K562 (cell line): ENCODE data around the gene ALG9. TPM values are rescaled to one million over a fixed set of nuclear protein-coding genes. Genes with fewer than 3 reads are reported as not detected.

Source experiments
- BDP1 ChIP-seq: IDR thresholded peaks from 3 replicates; pipeline ENCODE4 v1.6.1; 2011; ENCODE audit not compliant: insufficient read length, insufficient read depth
- MGA ChIP-seq: fragments of 450-650 bp; IDR thresholded peaks from 2 replicates; pipeline ENCODE4 v1.6.1; 2016; ENCODE audit warnings: mild to moderate bottlenecking, moderate library complexity
- REST ChIP-seq, 2 experiments: fragments of 450-650 bp; formaldehyde crosslinking in 1 of 2; IDR thresholded peaks; 2 replicates each; pipeline versions ENCODE4 v1.4.0 to v1.6.1; 2014 to 2020; ENCODE audit warnings: mild to moderate bottlenecking in 2 of 2, borderline replicate concordance in 1 of 2, low read depth in 1 of 2
- polyA plus RNA-seq, 8 experiments: library from polyadenylated mRNA; depleted of rRNA in 4 of 8; stranded (reverse) in 5 of 8; unstranded in 3 of 8; fragments of >200 nt; fragmentation: Nextera tagmentation in 2 of 8; fragmentation: Illumina TruSeq in 1 of 8; extraction: Ambion mirVana in 2 of 8; extraction: Trizol in 1 of 8; gene quantifications; 2 replicates each; pipeline versions ENCODE4 v1.2.1 to v1.2.3, GENCODE V29; 2011 to 2014; ENCODE audit warnings: inconsistent platforms in 1 of 8, missing spikeins in 1 of 8
- total RNA-seq, 7 experiments: library from RNA; depleted of rRNA in 6 of 7; stranded (reverse); fragments of >200 nt in 6 of 7; fragmentation: Illumina TruSeq in 2 of 7; extraction: Trizol in 2 of 7; gene quantifications; 2 replicates each; pipeline versions ENCODE4 v1.2.1 to v1.2.3, GENCODE V29; 2011 to 2021; ENCODE audit warnings: low replicate concordance in 1 of 7
- TF ChIP-seq, protein P1 (sequence below): sonication (generic); formaldehyde crosslinking; IDR thresholded peaks from 2 replicates; pipeline ENCODE4 v1.8.1; 2023; ENCODE audit warnings: mild to moderate bottlenecking, missing genetic modification reagents, moderate library complexity

The ALG9 gene
- total and polyA plus RNA-seq, 9 of the 15 experiments (the other 6 are each of a cell fraction or from before 2014, with no cell fraction given) = 11.5 to 40.5 (median 24.9) TPM

DNA sequence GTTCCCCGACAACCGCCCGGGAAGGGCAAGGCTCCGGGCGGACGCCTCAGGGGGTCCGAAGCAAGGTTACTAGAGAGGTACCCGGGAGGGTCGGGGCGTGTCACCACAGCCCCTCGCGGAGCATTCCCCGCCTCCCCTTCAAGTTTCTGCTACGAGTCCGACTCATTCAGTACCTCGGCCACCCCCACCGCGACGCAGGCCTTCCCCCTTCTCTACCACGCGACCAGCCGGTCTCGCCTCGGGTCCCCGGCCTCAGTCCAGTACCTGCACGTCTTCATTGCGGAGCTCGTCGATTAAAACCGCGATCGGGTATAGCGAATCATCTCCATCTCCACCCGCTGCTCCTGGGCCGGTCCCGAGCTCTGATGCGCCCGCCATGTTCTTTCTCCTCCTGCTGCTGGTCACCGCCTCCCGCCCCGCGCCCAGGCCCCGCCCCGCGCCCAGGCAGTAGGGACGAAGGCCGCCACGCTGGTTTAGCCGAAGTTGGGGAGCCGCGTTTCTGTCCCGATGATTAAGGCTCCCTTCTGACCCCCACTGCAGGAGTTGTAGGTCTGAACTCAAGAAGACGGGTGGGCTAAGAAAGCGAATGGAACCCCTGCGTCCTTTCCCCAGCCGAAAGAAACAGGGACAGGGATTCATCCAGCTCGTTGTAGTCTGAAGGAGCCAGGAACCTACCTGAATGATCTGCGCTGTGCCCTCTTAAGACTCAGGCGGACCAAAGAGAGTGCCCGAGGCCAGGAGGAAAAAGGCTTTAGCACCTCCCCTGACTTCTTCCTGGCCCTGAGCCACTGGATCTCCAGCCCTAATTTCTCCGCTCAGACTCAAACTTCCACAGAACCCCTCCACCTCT is 105.2 kb downstream of the ALG9 start, which contains the start of gene PPP2R1B (continued):
- TF ChIP-seq MGA (peak; percentile 63), BDP1 (no peak), REST (IDR thresholded peaks at IDR 0.05; ENCODE audit: borderline replicate concordance) (no peak), REST (CRISPR knock-in tag; IDR thresholded peaks at IDR 0.05; ENCODE audit: low read depth) (0 out of 2 replicates have a peak, but pooled peaks have one; percentile 33)
- TF ChIP-seq, protein P1, sequence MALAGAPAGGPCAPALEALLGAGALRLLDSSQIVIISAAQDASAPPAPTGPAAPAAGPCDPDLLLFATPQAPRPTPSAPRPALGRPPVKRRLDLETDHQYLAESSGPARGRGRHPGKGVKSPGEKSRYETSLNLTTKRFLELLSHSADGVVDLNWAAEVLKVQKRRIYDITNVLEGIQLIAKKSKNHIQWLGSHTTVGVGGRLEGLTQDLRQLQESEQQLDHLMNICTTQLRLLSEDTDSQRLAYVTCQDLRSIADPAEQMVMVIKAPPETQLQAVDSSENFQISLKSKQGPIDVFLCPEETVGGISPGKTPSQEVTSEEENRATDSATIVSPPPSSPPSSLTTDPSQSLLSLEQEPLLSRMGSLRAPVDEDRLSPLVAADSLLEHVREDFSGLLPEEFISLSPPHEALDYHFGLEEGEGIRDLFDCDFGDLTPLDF (CRISPR knock-in tag) = no peak
